Cardiac muscle cell (in vitro differentiated cells and primary cell): ENCODE measurements around the gene CFAP54. TPM values are rescaled to one million over a fixed set of nuclear protein-coding genes. Genes with fewer than 3 reads are reported as not detected.
A peak's percentile ranks its signal among the peaks of the same experiment; 100 is the strongest.

Experiments
- DNase-seq, 2 donors: peaks; one replicate each; pipeline versions ENCODE4 v3.0.0 to v3.0.0-alpha.2; 2010 to 2017; ENCODE audit warnings: low read depth in 1 of 2, low spot score in 1 of 2
- H3K27ac ChIP-seq: fragments of 200-600 bp; sonication (generic); 2 replicates; pipeline ENCODE4 v1.5.1; 2016
- H3K27me3 ChIP-seq: fragments of 200-600 bp; sonication (generic); 2 replicates; pipeline ENCODE4 v1.6.0; 2016; ENCODE audit warnings: control low read depth
- H3K36me3 ChIP-seq: fragments of 200-600 bp; sonication (generic); 2 replicates; pipeline ENCODE4 v1.5.1; 2016; ENCODE audit warnings: control low read depth
- H3K4me1 ChIP-seq: fragments of 200-600 bp; sonication (generic); 2 replicates; pipeline ENCODE4 v1.8.1; 2017; ENCODE audit warnings: low read depth, mild to moderate bottlenecking, mixed run types
- H3K4me3 ChIP-seq: fragments of 200-600 bp; sonication (generic); 2 replicates; pipeline ENCODE4 v1.5.1; 2016; ENCODE audit warnings: mild to moderate bottlenecking
- H3K9me3 ChIP-seq: fragments of 200-600 bp; sonication (generic); 2 replicates; pipeline ENCODE4 v1.5.1; 2017; ENCODE audit warnings: low read depth, mild to moderate bottlenecking, control low read depth
- polyA plus RNA-seq: library from polyadenylated mRNA; unstranded; fragments of >200 nt; fragmentation: Nextera tagmentation; extraction: Ambion mirVana; gene quantifications from 2 replicates; pipeline ENCODE4 v1.2.1, GENCODE V29; 2016
- total RNA-seq: library from RNA; depleted of rRNA; stranded (reverse); fragments of >200 nt; gene quantifications from 2 replicates; pipeline ENCODE4 v1.2.3, GENCODE V29; 2016
- TF ChIP-seq, protein P1 (sequence below): IDR thresholded peaks from 2 replicates; pipeline ENCODE4 v1.5.1; 2012; ENCODE audit warnings: low read depth, mild to moderate bottlenecking, low read length

CFAP54 gene
- total and polyA plus RNA-seq, 2 experiments from 2014 or later: 0.86 to 2.0 TPM

- peak in 1 of 2 donors; percentile 57 for DNase-seq
- TF ChIP-seq, protein P1, sequence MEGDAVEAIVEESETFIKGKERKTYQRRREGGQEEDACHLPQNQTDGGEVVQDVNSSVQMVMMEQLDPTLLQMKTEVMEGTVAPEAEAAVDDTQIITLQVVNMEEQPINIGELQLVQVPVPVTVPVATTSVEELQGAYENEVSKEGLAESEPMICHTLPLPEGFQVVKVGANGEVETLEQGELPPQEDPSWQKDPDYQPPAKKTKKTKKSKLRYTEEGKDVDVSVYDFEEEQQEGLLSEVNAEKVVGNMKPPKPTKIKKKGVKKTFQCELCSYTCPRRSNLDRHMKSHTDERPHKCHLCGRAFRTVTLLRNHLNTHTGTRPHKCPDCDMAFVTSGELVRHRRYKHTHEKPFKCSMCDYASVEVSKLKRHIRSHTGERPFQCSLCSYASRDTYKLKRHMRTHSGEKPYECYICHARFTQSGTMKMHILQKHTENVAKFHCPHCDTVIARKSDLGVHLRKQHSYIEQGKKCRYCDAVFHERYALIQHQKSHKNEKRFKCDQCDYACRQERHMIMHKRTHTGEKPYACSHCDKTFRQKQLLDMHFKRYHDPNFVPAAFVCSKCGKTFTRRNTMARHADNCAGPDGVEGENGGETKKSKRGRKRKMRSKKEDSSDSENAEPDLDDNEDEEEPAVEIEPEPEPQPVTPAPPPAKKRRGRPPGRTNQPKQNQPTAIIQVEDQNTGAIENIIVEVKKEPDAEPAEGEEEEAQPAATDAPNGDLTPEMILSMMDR: no peak
- no peaks in the 10 kb centered on the region for H3K9me3 ChIP-seq
- no peaks in the 10 kb centered on the region for H3K4me1 ChIP-seq
- H3K27me3 ChIP-seq: no peaks in the 10 kb centered on the region
- H3K4me3 ChIP-seq: no peak overlapping the region
- no peaks in the 10 kb centered on the region for H3K36me3 ChIP-seq
- H3K27ac ChIP-seq: no peak overlapping the region
These were observed 17.9 kb upstream of the CFAP54 start for GRCh38 chr12:96471368-96472050.

DNA sequence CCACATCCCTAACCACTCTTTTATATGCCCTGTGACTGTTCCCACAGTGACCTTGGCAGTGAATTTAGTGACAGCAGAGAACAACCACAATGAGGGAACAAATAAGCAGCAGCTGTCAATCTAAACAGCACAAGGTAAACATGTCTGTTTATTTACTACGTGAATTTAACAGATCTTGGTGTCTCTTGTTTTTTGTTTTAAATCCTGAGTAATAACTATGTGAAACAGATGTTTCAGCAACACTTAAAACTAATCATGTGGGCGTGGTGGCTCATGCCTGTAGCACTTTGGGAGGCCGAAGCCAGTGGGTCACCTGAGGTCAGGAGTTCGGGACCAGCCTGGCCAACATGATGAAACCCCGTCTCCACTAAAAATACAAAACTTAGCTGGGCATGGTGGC lies 17.0 kb upstream of the CFAP54 start:
- H3K4me3 ChIP-seq: no peak overlapping the region
- DNase-seq: no peak
- H3K4me1 ChIP-seq: no peaks in the 10 kb centered on the region
- no peaks in the 10 kb centered on the region for H3K27me3 ChIP-seq
- no peaks in the 10 kb centered on the region for H3K36me3 ChIP-seq
- no peak overlapping the region for H3K27ac ChIP-seq
- TF ChIP-seq, protein P1: no peak
- H3K9me3 ChIP-seq: no peaks in the 10 kb centered on the region

- no peak overlapping the region for H3K4me3 ChIP-seq
- TF ChIP-seq, protein P1: no peak
- no peaks in the 10 kb centered on the region for H3K9me3 ChIP-seq
- peak in 1 of 2 donors; percentile 49 for DNase-seq
- H3K4me1 ChIP-seq: no peaks in the 10 kb centered on the region
- H3K27ac ChIP-seq: no peak overlapping the region
- no peaks in the 10 kb centered on the region for H3K36me3 ChIP-seq
- no peaks in the 10 kb centered on the region for H3K27me3 ChIP-seq
These were observed 15.8 kb upstream of the CFAP54 start for GRCh38 chr12:96473394-96474093.

GRCh38 chr12:96474206-96474605 lies 15.2 kb upstream of the CFAP54 start:
- TF ChIP-seq, protein P1: no peak
- Histone ChIP-seq H3K4me3 (no peak overlapping the region), H3K9me3 (no peaks in the 10 kb centered on the region), H3K36me3 (no peaks in the 10 kb centered on the region), H3K27me3 (no peaks in the 10 kb centered on the region), H3K27ac (no peak overlapping the region), H3K4me1 (no peaks in the 10 kb centered on the region)
- DNase-seq: no peak

GRCh38 chr12:96478011-96478410 lies 11.4 kb upstream of the CFAP54 start:
- Histone ChIP-seq H3K27me3 (no peaks in the 10 kb centered on the region), H3K36me3 (no peaks in the 10 kb centered on the region), H3K9me3 (no peaks in the 10 kb centered on the region), H3K4me1 (no peaks in the 10 kb centered on the region), H3K4me3 (no peak overlapping the region), H3K27ac (no peak overlapping the region)
- TF ChIP-seq, protein P1: no peak
- no peak for DNase-seq
